NCI-H1105 treated with DMSO at 0.1 percent for 48 hours (cell line): ENCODE results near the gene ALG8.
A peak's percentile ranks its signal among the peaks of the same experiment; 100 is the strongest.
"Not testable (repeated sequence)": the region's sequence is repeated elsewhere in the genome, so short reads cannot be mapped to it uniquely, and the experiment has no call there.

Source experiments
- DNase-seq: peaks from one replicate; lab custom pipeline; 2025; lab: John Stamatoyannopoulos, UW

The ALG8 gene

DNA sequence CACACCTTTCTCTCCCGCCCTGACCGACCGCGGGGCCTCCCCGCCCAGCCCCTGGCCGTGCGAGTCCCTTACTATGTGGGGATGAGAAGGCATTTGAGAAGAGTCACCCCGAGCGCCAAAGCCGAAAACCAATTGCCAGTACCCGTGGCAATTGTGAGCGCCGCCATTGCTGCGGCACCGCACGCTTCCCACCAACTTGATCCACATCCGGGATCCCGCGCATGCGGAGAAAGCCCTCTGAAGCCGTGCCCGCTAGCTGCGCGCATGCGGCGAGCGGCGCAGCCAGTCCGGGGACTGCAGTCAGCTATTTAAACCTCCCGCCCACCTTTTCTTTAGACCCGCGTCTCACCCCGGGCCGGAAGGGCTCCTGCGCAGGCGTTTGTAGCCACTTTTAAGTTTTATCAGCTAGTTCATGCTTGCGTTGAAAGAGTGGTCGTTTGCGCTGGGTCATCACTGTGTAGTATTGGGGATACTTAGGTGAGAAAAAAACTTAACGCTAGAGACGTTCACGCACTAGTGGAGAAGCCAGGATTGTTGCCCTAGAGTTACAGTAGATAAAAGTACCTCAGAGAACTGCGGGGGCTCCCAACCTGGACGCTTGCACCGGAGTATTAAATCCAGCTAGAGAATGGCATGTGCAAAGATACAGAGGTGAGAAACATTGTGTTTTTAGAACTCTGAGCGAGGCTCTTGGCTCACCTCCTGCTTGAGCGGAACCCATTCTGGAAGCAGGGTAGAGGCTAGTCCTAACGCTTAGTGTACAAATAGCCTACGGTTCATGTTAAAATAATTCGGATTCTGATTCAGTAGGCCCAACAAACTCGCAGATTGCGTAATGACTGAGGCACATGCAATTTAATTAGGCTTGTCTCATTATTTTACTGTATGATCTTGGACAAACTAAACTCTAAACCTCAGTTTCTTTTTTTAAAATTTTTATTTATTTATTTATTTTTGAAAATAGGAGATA lies at the start of gene ALG8:
TSS of gene ALG8 (minus strand) at position 205 of the 970 bp plus-strand sequence. CDS start at position 167, 38 bp downstream.
- DNase-seq, result peak; percentile 97

DNA sequence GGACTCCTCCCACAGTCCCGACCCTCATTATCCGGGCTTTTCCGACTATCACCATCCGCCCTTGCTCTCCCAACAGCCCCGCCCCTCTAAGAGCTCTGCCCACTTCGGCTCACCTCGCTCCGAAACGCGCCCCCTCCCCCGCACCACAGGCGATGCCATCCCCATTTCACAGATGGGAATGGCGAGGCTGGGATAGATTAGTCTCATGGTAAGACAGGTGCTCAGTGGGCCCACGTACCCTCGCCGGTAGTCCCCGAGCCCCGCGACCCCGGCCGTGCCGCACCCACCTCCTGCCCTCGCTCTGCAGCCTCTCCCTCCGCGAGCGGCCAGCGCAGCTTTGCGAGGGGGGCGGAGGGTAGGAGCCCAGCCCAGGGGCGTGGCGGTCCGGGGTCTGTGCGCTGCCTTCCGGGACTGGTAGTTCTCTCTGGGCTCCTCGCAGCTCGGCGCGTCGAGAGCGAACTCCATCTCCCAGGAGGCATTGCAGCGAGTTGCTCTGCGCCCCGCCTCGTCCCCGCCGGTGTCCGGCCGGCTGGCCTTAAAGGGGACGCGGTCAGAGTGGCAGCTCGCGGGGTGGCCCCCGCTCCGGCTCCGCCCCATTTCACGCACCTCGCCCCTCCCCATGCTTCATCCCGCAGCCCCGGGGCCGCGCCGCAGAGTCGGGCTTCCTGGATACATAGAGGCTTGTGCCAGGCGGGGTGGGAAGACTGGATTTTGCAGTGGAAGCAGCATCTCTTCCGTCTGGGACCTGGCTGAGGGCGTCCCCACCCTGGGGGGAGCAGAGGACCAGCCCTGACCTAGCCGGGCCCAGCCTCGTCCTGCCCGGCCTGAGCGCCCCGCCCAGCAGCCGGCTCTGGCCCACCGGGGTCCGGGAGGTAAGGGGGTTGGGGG lies 49.1 kb upstream of the ALG8 start, which contains the start of the genes KCTD21 and USP35:
TSS of gene KCTD21 (minus strand) at position 341 of the 888 bp plus-strand sequence. CDS start 14,072 bp downstream, outside the sequence.
TSS of gene USP35 (plus strand) at position 634 of the 888 bp plus-strand sequence. CDS start 7,327 bp downstream, outside the sequence.
- DNase-seq, result peak; percentile 94

DNA sequence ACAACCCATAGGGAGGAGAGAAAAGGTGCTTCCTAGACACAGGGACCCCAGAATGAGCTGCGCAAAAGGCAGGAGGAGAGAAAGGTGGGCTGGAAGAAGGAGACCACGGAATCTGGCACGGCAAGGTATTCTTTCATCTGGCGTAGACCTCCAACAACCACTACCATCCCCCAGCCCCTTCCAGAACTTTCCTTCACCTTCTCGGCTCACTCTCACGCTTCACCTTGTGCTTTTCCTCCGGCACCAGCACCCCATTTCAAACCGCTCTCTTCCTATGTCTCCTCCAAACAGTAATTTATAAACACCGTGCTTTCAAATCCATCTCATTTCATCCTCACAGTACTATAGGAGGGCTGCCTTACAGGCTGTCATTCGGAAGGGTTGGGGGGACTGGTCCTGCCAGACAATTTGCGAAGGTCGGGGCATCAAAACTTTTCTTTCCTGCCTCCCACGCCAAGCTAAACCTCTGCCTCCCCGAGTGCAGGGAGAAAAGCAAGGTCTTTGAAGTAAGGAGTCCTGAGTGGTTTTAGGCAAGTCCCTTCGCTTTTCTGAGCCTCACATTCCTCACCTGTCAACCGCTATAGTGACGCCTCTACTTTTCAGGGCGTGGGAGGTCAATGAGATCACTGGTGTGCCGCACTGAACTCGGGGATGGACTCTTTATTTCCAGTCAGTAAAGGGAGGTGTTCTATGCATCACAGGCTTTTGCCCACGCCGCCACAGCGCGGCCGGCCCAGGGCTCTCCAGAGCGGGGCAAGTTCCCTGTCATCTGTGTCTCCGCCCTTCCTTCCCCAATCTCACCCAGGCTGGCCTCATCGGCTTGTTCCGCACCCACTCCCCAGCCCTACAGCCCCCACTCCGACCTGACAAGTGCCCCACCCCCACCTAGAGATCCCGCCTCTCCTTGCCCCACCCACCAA lies 48.2 kb upstream of the ALG8 start:
- DNase-seq, result no peak

DNA sequence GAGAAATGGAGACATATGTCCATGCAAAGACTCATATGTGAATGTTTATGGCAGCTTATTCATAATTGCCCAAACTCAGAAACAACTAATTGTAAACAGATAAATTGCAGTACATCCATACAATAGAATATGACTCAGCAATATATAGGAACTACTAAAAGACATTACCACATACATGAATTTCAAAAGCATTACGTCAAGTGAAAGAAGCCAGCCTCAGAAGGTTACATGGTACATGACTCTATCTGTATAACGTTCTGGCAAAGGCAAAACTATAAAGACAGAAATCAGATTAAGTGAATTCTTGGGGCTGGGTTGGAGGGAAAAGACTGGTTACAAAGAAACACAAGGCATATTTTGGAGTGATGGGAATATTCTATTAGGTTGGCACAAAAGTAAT lies 41.8 kb upstream of the ALG8 start:
- DNase-seq, result no peak

GRCh38 chr11:78180751-78181150 lies 41.3 kb upstream of the ALG8 start:
- DNase-seq, result no peak

- no peak for DNase-seq
These were observed 40.1 kb upstream of the ALG8 start for GRCh38 chr11:78179459-78180071.

GRCh38 chr11:78177216-78177615 lies 37.8 kb upstream of the ALG8 start:
- no peak for DNase-seq

- no peak for DNase-seq
These were observed 37.2 kb upstream of the ALG8 start for GRCh38 chr11:78176605-78177141.

GRCh38 chr11:78175862-78176261 lies 36.4 kb upstream of the ALG8 start:
- not testable (repeated sequence) for DNase-seq

- DNase-seq, result no peak
These were observed 32.5 kb upstream of the ALG8 start for GRCh38 chr11:78171951-78172350.

- DNase-seq, result no peak
These were observed 31.6 kb upstream of the ALG8 start for GRCh38 chr11:78170874-78171549.

DNA sequence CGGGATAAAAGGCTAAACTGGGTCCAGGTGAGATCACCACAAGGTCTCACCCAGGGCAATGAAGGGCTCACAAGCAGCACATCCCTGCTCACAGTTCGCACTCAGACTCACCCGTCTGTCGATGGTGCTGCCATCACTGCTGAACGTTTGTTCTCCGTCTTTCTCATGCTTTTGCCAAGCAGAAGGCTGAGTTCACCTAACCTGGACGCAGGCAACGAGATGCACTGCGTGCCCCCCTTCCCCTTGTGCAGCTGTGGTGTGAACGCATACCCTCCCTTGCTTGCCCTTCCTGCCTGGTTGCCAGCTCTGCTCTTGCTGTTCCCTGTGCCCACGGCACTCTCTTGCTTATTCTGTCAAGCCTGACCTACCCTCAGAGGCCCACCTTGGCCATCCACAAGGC lies 31.0 kb upstream of the ALG8 start:
- no peak for DNase-seq

- DNase-seq, result no peak
These were observed 29.4 kb upstream of the ALG8 start for GRCh38 chr11:78168539-78169477.

DNA sequence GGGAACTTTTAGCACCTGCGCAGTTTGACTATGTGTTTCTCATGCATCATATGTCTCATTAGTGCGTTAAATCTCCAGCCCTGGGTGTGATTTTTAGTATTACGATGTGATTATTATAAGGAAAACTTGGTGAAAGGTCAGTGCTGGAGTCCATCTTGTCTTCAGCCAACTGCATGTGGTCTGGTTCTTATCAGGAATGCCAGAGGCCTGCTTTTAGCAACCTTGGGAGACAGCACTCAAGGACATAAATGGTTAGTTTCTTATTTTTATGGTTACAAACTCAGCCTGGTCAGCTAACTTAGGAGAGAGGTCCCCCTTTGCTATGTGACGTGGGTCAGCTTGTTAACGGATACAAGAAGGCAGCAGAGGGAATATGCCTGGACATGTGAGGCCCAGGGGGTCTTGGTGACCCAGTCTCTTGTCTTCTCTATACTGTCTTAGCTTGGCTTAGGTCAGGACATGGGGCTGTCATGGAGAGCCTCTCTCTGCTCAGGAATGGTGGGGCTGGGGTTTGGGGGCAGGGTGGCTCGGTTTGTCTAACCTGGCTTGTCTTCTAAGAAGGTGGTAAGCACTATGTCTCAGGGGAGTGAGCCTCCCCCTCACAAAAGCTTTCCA lies 27.5 kb upstream of the ALG8 start:
- no peak for DNase-seq

- DNase-seq, result no peak
These were observed 25.0 kb upstream of the ALG8 start for GRCh38 chr11:78164471-78164870.

DNA sequence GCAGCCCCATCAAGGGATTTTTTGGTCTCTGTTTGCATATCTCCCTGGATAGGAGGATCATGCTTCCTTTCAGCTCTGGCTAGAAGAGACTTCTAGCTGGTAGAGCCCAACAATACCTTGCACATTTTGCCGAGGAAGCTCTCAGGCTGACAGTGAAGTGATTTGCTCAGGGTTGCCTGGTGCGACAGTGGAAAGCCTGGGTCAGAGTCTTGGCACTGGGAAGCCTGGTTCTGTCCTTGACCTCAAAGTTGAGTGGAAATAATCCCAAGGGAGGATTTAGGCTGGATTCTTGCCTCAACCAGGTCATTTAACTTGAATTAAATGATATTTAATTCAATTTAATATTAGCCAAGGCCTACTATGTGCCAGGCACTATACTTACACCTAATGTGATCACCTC lies 24.4 kb upstream of the ALG8 start:
- no peak for DNase-seq

- no peak for DNase-seq
These were observed 22.5 kb upstream of the ALG8 start for GRCh38 chr11:78161962-78162371.

DNA sequence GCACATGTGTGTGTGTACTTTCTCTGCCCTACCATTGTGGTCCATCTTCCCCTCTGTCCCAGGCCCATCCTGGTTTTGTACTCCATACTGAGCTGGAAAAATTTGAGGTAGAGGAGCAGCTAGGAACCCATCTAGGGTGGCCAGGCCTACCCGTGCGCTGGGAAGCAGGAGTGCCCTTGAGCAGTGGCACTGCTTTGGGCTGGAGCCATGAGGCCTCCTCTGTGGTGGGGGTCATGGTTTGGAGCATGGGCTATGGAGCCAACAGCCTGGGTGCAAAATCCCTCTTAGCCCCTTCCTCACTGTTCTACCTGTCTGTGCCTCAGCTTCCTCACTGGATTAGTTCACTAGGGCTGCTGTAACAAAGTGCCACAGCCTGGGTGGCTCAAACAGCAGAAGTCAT lies 21.9 kb upstream of the ALG8 start:
- no peak for DNase-seq
